GM12874 (cell line): ENCODE results near the gene FAM131C.

Source experiments
- CTCF ChIP-seq: IDR thresholded peaks from 2 replicates; pipeline ENCODE4 v1.5.1; 2011; ENCODE audit warnings: low read depth, mild to moderate bottlenecking, control low read depth, low read length, moderate library complexity; ENCODE audit not compliant: insufficient read depth

FAM131C gene

GRCh38 chr1:16032388-16033102 lies 40.9 kb downstream of the FAM131C start:
- peak; percentile 97 for TF ChIP-seq CTCF

GRCh38 chr1:16031551-16031950 lies 41.9 kb downstream of the FAM131C start:
- TF ChIP-seq CTCF, result no peak

- TF ChIP-seq CTCF, result no peak
These were observed 44.2 kb downstream of the FAM131C start for GRCh38 chr1:16029288-16029687.

- no peak for TF ChIP-seq CTCF
These were observed 45.0 kb downstream of the FAM131C start for GRCh38 chr1:16028237-16029002.

- no peak for TF ChIP-seq CTCF
These were observed 46.5 kb downstream of the FAM131C start for GRCh38 chr1:16026723-16027484.

- no peak for TF ChIP-seq CTCF
These were observed 50.3 kb downstream of the FAM131C start for GRCh38 chr1:16023050-16023653.

GRCh38 chr1:16022393-16022792 lies 51.1 kb downstream of the FAM131C start:
- no peak for TF ChIP-seq CTCF
